Left lung (tissue), 10 donors: ENCODE measurements around the gene SLIT3. TPM values are rescaled to one million over a fixed set of nuclear protein-coding genes. Genes with fewer than 3 reads are reported as not detected.
A peak's percentile ranks its signal among the peaks of the same experiment; 100 is the strongest.

Source experiments
- ATAC-seq: fragments of 200-7000 bp; cut with Tn5 transposase; one replicate; pipeline ENCODE4 v1.9.1; 2020; ENCODE audit warnings: moderate library complexity
- DNase-seq, 4 donors: peaks; one replicate each; pipeline ENCODE4 v3.0.0-alpha.2; 2013 to 2020
- H3K27ac ChIP-seq, 2 donors: fragments of 200-600 bp; sonication (generic) in 1 of 2; one replicate each; pipeline versions ENCODE4 v1.5.0 to v1.8.0; 2020 to 2021
- H3K27me3 ChIP-seq, 2 donors: fragments of 200-600 bp; sonication (generic) in 1 of 2; one replicate each; pipeline versions ENCODE4 v1.5.0 to v1.8.0; 2020 to 2021
- H3K36me3 ChIP-seq, 2 donors: fragments of 200-600 bp; sonication (generic) in 1 of 2; one replicate each; pipeline versions ENCODE4 v1.5.0 to v1.8.0; 2020 to 2021
- H3K4me1 ChIP-seq, 2 donors: fragments of 200-600 bp; one replicate each; pipeline ENCODE4 v1.8.0; 2021
- H3K4me3 ChIP-seq, 2 donors: fragments of 200-600 bp; sonication (generic) in 1 of 2; one replicate each; pipeline versions ENCODE4 v1.5.0 to v1.8.0; 2020 to 2021; ENCODE audit warnings: mild to moderate bottlenecking in 1 of 2
- H3K9me3 ChIP-seq, 2 donors: fragments of 200-600 bp; sonication (generic) in 1 of 2; one replicate each; pipeline versions ENCODE4 v1.5.0 to v1.8.0; 2020 to 2021
- CTCF ChIP-seq, 2 donors: fragments of 200-600 bp; sonication (generic) in 1 of 2; IDR thresholded peaks; one replicate each; pipeline versions ENCODE4 v1.5.0 to v1.8.0; 2021; ENCODE audit warnings: antibody characterized with exemption in 2 of 2
- intact Hi-C, 2 donors: fragments of 100-400 bp; cut with DNase I; formaldehyde crosslinking; loops; one replicate each; pipeline versions ENCODE4 v1.11.2 to v1.14.2; 2022
- polyA plus RNA-seq, 6 donors: library from polyadenylated mRNA; unstranded; fragments of 120-200 nt; gene quantifications; one replicate each; pipeline ENCODE4 v1.2.1, GENCODE V29; 2013; ENCODE audit not compliant: insufficient read length in 6 of 6
- total RNA-seq, 2 donors: library from RNA; stranded (reverse); fragmentation: NEBNext Ultra II Directional; extraction: Animal tissue kit (Norgen Biotek cat#: 25700); gene quantifications; one replicate each; pipeline ENCODE4 v1.2.1, GENCODE V29; 2021
- donor health status: DM: no; HTN: yes; CAD: no.
- donor health status: DM: no; HTN: no; CAD: no.

Gene SLIT3
- total and polyA plus RNA-seq, 8 donors = 37.6 to 77.1 (median 45.9) TPM

GRCh38 chr5:168992016-168992415 lies 308.9 kb downstream of the SLIT3 start:
- Histone ChIP-seq H3K4me3 (no peak overlapping the region), H3K4me1 (no peaks in the 10 kb centered on the region), H3K36me3 (no peaks in the 10 kb centered on the region), H3K9me3 (no peaks in the 10 kb centered on the region), H3K27me3 (peaks cover 0 to 40% of the 10 kb centered on the region in 2 donors), H3K27ac (no peak overlapping the region)
- DNase-seq (peak in 1 of 4 donors; percentile 38), ATAC-seq (peak; percentile 28)
- intact Hi-C loops = no loop called here
- TF ChIP-seq CTCF (IDR thresholded peaks at IDR 0.05) = no peak

- Histone ChIP-seq H3K27ac (no peak overlapping the region), H3K27me3 (peaks cover 0 to 44% of the 10 kb centered on the region in 2 donors), H3K36me3 (no peaks in the 10 kb centered on the region), H3K4me3 (no peak overlapping the region), H3K9me3 (no peaks in the 10 kb centered on the region), H3K4me1 (no peaks in the 10 kb centered on the region)
- DNase-seq = no peak
- intact Hi-C loops = no loop called here
- ATAC-seq = no peak
- TF ChIP-seq CTCF (IDR thresholded peaks at IDR 0.05) = no peak
Observed at GRCh38 chr5:168991311-168991710, 309.6 kb downstream of the SLIT3 start.

- DNase-seq = no peak
- H3K9me3 ChIP-seq = no peaks in the 10 kb centered on the region
- no peak overlapping the region for H3K27ac ChIP-seq
- intact Hi-C loops = no loop called here
- H3K4me3 ChIP-seq = no peak overlapping the region
- no peak for TF ChIP-seq CTCF (IDR thresholded peaks at IDR 0.05)
- no peaks in the 10 kb centered on the region for H3K4me1 ChIP-seq
- H3K36me3 ChIP-seq = no peaks in the 10 kb centered on the region
- no peak for ATAC-seq
- peaks cover 0 to 44% of the 10 kb centered on the region in 2 donors for H3K27me3 ChIP-seq
Observed at GRCh38 chr5:168990679-168991078, 310.3 kb downstream of the SLIT3 start.

- DNase-seq (no peak), ATAC-seq (no peak)
- Histone ChIP-seq H3K4me3 (no peak overlapping the region), H3K9me3 (no peaks in the 10 kb centered on the region), H3K4me1 (no peaks in the 10 kb centered on the region), H3K36me3 (no peaks in the 10 kb centered on the region), H3K27me3 (peaks cover 0 to 44% of the 10 kb centered on the region in 2 donors), H3K27ac (no peak overlapping the region)
- no peak for TF ChIP-seq CTCF (IDR thresholded peaks at IDR 0.05)
- intact Hi-C loops = no loop called here
Observed at GRCh38 chr5:168989731-168990505, 311.0 kb downstream of the SLIT3 start.

- peaks cover 0 to 39% of the 10 kb centered on the region in 2 donors for H3K27me3 ChIP-seq
- ATAC-seq (no peak), DNase-seq (no peak)
- TF ChIP-seq CTCF (IDR thresholded peaks at IDR 0.05) = no peak
- H3K9me3 ChIP-seq = no peaks in the 10 kb centered on the region
- H3K36me3 ChIP-seq = no peaks in the 10 kb centered on the region
- intact Hi-C loops = no loop called here
- H3K4me1 ChIP-seq = no peaks in the 10 kb centered on the region
- no peak overlapping the region for H3K27ac ChIP-seq
- no peak overlapping the region for H3K4me3 ChIP-seq
Observed at GRCh38 chr5:168988699-168989098, 312.2 kb downstream of the SLIT3 start.
